Hepatic stellate cell (primary cell): Measurements from ENCODE around the gene SCART1.
"Not testable (repeated sequence)": the region's sequence is repeated elsewhere in the genome, so short reads cannot be mapped to it uniquely, and the experiment has no call there.

Experiments used
- DNase-seq: peaks from one replicate; pipeline ENCODE4 v3.0.0; 2011; ENCODE audit warnings: low spot score

The SCART1 gene

GRCh38 chr10:133456041-133456951 is 2.6 kb downstream of the SCART1 start:
- DNase-seq = no peak

- DNase-seq = no peak
Observed at GRCh38 chr10:133457100-133457841, 3.5 kb downstream of the SCART1 start.

- DNase-seq = no peak
Observed at GRCh38 chr10:133458021-133458709, 4.4 kb downstream of the SCART1 start.

- no peak for DNase-seq
Observed at GRCh38 chr10:133458710-133459453, 5.1 kb downstream of the SCART1 start.

- DNase-seq = no peak
Observed at GRCh38 chr10:133459454-133460207, 5.9 kb downstream of the SCART1 start.

GRCh38 chr10:133460208-133460769 is 6.5 kb downstream of the SCART1 start:
- DNase-seq = no peak

- no peak for DNase-seq
Observed at GRCh38 chr10:133461027-133461426, 7.3 kb downstream of the SCART1 start.

GRCh38 chr10:133461841-133462240 is 8.1 kb downstream of the SCART1 start:
- DNase-seq = no peak

GRCh38 chr10:133462512-133463305 is 9.0 kb downstream of the SCART1 start:
- no peak for DNase-seq

GRCh38 chr10:133464582-133465031 is 10.9 kb downstream of the SCART1 start:
- DNase-seq = no peak

- no peak for DNase-seq
Observed at GRCh38 chr10:133465191-133465949, 11.6 kb downstream of the SCART1 start.

- DNase-seq = no peak
Observed at GRCh38 chr10:133465950-133466474, 12.3 kb downstream of the SCART1 start.

GRCh38 chr10:133466683-133467275 is 13.0 kb downstream of the SCART1 start:
- no peak for DNase-seq

- DNase-seq = no peak
Observed at GRCh38 chr10:133467286-133467911, 13.7 kb downstream of the SCART1 start.

- DNase-seq = not testable (repeated sequence)
Observed at GRCh38 chr10:133469205-133469604, 15.5 kb downstream of the SCART1 start.

GRCh38 chr10:133471300-133472109 is 17.8 kb downstream of the SCART1 start:
- DNase-seq = no peak

- DNase-seq = no peak
Observed at GRCh38 chr10:133473270-133473669, 19.5 kb downstream of the SCART1 start.
